Ishikawa (cell line): ENCODE data around the gene VN1R5.

Experiments
- CREB1 ChIP-seq: IDR thresholded peaks from 2 replicates; pipeline ENCODE4 v1.6.1; 2012; ENCODE audit warnings: low read depth
- EP300 ChIP-seq: IDR thresholded peaks from 2 replicates; pipeline ENCODE4 v1.6.1; 2012; ENCODE audit warnings: borderline replicate concordance
- MAX ChIP-seq: IDR thresholded peaks from 2 replicates; pipeline ENCODE4 v1.6.1; 2012
- RAD21 ChIP-seq: IDR thresholded peaks from 2 replicates; pipeline ENCODE4 v1.6.1; 2012; ENCODE audit warnings: low read depth
- REST ChIP-seq: IDR thresholded peaks from 2 replicates; pipeline ENCODE4 v1.6.1; 2012; ENCODE audit warnings: low read depth, mild to moderate bottlenecking
- TCF12 ChIP-seq: IDR thresholded peaks from 2 replicates; pipeline ENCODE4 v1.6.1; 2012; ENCODE audit warnings: low read depth
- USF1 ChIP-seq: IDR thresholded peaks from 2 replicates; pipeline ENCODE4 v1.6.1; 2012
- YY1 ChIP-seq: IDR thresholded peaks from 2 replicates; pipeline ENCODE4 v1.6.1; 2012; ENCODE audit warnings: low read depth

- no peak for TF ChIP-seq YY1
- TF ChIP-seq REST: no peak
- no peak for TF ChIP-seq RAD21
- no peak for TF ChIP-seq USF1
- TF ChIP-seq EP300: no peak
- no peak for TF ChIP-seq MAX
- no peak for TF ChIP-seq TCF12
- no peak for TF ChIP-seq CREB1
Measured at GRCh38 chr1:247286134-247286670, 30.3 kb downstream of the VN1R5 start.
